OCI-LY3 (cell line): Measurements from ENCODE around the gene POLR1G.

Experiments used
- H2AFZ ChIP-seq: fragments of 200-600, 300-600 bp; shearing (Covaris generic); 2 replicates; pipeline ENCODE4 v1.6.0; 2014; ENCODE audit warnings: antibody characterized with exemption, low read depth, low read length
- H3K27ac ChIP-seq: fragments of 200-600, 300-600 bp; sonication (generic); 2 replicates; pipeline ENCODE4 v1.5.1; 2014; ENCODE audit warnings: mild to moderate bottlenecking, low read length, moderate library complexity, mixed read lengths
- H3K27me3 ChIP-seq: fragments of 200-600, 300-600 bp; sonication (generic); 2 replicates; pipeline ENCODE4 v1.6.1; 2014; ENCODE audit warnings: low read depth, low read length, mixed read lengths
- H3K36me3 ChIP-seq: fragments of 200-600, 300-600 bp; sonication (generic); replicated peaks from 2 replicates; pipeline ENCODE3; 2014; ENCODE audit warnings: low read depth, low read length, mixed read lengths
- H3K4me1 ChIP-seq: fragments of 300-600, 200-600 bp; sonication (generic); 2 replicates; pipeline ENCODE4 v1.6.1; 2014; ENCODE audit warnings: low read length, mixed read lengths
- H3K4me2 ChIP-seq: fragments of 200-600, 300-600 bp; sonication (generic); 2 replicates; pipeline ENCODE4 v1.6.1; 2014; ENCODE audit warnings: low read length, mixed read lengths
- H3K4me3 ChIP-seq: fragments of 300-600, 200-600 bp; sonication (generic); 2 replicates; pipeline ENCODE4 v1.5.1; 2014; ENCODE audit warnings: antibody characterized with exemption, mild to moderate bottlenecking, low read length, moderate library complexity
- H3K79me2 ChIP-seq: fragments of 300-600, 200-600 bp; shearing (Covaris generic); 2 replicates; pipeline ENCODE4 v1.6.1; 2014; ENCODE audit warnings: mild to moderate bottlenecking, low read length, mixed read lengths
- H3K9ac ChIP-seq: fragments of 300-600, 200-600 bp; shearing (Covaris generic); 2 replicates; pipeline ENCODE4 v1.6.0; 2014; ENCODE audit warnings: mild to moderate bottlenecking, low read length, moderate library complexity
- H3K9me3 ChIP-seq: fragments of 200-600, 300-600 bp; shearing (Covaris generic); 2 replicates; pipeline ENCODE4 v1.6.1; 2014; ENCODE audit warnings: low read length, mixed read lengths; ENCODE audit not compliant: insufficient read depth
- H4K20me1 ChIP-seq: fragments of 200-600, 300-600 bp; sonication (generic); 2 replicates; pipeline ENCODE4 v1.6.1; 2016; ENCODE audit warnings: low read length, mixed read lengths; ENCODE audit not compliant: insufficient read depth
- CTCF ChIP-seq: fragments of 200-600, 300-600 bp; sonication (generic); IDR thresholded peaks from 2 replicates; pipeline ENCODE4 v1.5.1; 2014; ENCODE audit warnings: antibody characterized with exemption, low read length, low read depth
- EZH2phosphoT487 ChIP-seq: fragments of 200-600 bp; shearing (Covaris generic); IDR thresholded peaks from 2 replicates; pipeline ENCODE4 v1.6.1; 2018; ENCODE audit warnings: antibody characterized with exemption, mixed run types, low read depth

Gene POLR1G

GRCh38 chr19:45419396-45419795 is 13.0 kb downstream of the POLR1G start:
- H2AFZ ChIP-seq = no peak overlapping the region
- peak overlapping the region; percentile 48 for H3K4me3 ChIP-seq

GRCh38 chr19:45419895-45420294 is 13.5 kb downstream of the POLR1G start:
- peak overlapping the region; percentile 58 for H3K9ac ChIP-seq
- peak overlapping the region; percentile 48 for H3K4me3 ChIP-seq
- H2AFZ ChIP-seq = no peak overlapping the region
- H4K20me1 ChIP-seq = no peaks in the 10 kb centered on the region
- H3K27ac ChIP-seq = peak overlapping the region; percentile 78
- no peaks in the 10 kb centered on the region for H3K27me3 ChIP-seq
- H3K4me1 ChIP-seq = peaks cover 27% of the 10 kb centered on the region
- peaks cover 35% of the 10 kb centered on the region for H3K36me3 ChIP-seq
- peak overlapping the region; percentile 73 for H3K4me2 ChIP-seq
- peaks cover 17% of the 10 kb centered on the region for H3K79me2 ChIP-seq
- H3K9me3 ChIP-seq = no peaks in the 10 kb centered on the region
- TF ChIP-seq EZH2phosphoT487 (no peak), CTCF (no peak)

More at GRCh38 chr19:45419396-45419795, 13.0 kb downstream of the POLR1G start:
- H3K79me2 ChIP-seq = peaks cover 21% of the 10 kb centered on the region
- H3K9me3 ChIP-seq = no peaks in the 10 kb centered on the region
- TF ChIP-seq CTCF = no peak
- TF ChIP-seq EZH2phosphoT487 = no peak
- no peaks in the 10 kb centered on the region for H4K20me1 ChIP-seq
- peaks cover 27% of the 10 kb centered on the region for H3K4me1 ChIP-seq
- H3K4me2 ChIP-seq = peak overlapping the region; percentile 73
- H3K27me3 ChIP-seq = no peaks in the 10 kb centered on the region
- peak overlapping the region; percentile 78 for H3K27ac ChIP-seq
- H3K36me3 ChIP-seq = peaks cover 40% of the 10 kb centered on the region
- peak overlapping the region; percentile 58 for H3K9ac ChIP-seq

- H3K79me2 ChIP-seq = peaks cover 17% of the 10 kb centered on the region
- H3K27me3 ChIP-seq = no peaks in the 10 kb centered on the region
- H3K4me3 ChIP-seq = peak overlapping the region; percentile 48; the same call in 1 of the 2 replicates
- peak overlapping the region; percentile 78 for H3K27ac ChIP-seq
- no peak for TF ChIP-seq EZH2phosphoT487
- TF ChIP-seq CTCF = no peak
- no peaks in the 10 kb centered on the region for H3K9me3 ChIP-seq
- peak overlapping the region; percentile 73 for H3K4me2 ChIP-seq
- H4K20me1 ChIP-seq = no peaks in the 10 kb centered on the region
- no peak overlapping the region for H2AFZ ChIP-seq
- peaks cover 35% of the 10 kb centered on the region for H3K36me3 ChIP-seq
- H3K4me1 ChIP-seq = peaks cover 27% of the 10 kb centered on the region
- peak overlapping the region; percentile 58; the same call in 1 of the 2 replicates for H3K9ac ChIP-seq
These were observed 13.9 kb downstream of the POLR1G start for GRCh38 chr19:45420356-45420755.

- Histone ChIP-seq H3K4me3 (no peak overlapping the region), H2AFZ (no peak overlapping the region), H3K27ac (no peak overlapping the region), H3K4me1 (peaks cover 32% of the 10 kb centered on the region), H3K79me2 (peaks cover 17% of the 10 kb centered on the region), H4K20me1 (no peaks in the 10 kb centered on the region), H3K36me3 (peaks cover 31% of the 10 kb centered on the region), H3K27me3 (no peaks in the 10 kb centered on the region), H3K9ac (no peak overlapping the region), H3K9me3 (no peaks in the 10 kb centered on the region), H3K4me2 (no peak overlapping the region)
- TF ChIP-seq CTCF = no peak
- no peak for TF ChIP-seq EZH2phosphoT487
These were observed 14.4 kb downstream of the POLR1G start for GRCh38 chr19:45420871-45421270.
